ENCODE results near the gene POT1.

POT1 gene

DNA sequence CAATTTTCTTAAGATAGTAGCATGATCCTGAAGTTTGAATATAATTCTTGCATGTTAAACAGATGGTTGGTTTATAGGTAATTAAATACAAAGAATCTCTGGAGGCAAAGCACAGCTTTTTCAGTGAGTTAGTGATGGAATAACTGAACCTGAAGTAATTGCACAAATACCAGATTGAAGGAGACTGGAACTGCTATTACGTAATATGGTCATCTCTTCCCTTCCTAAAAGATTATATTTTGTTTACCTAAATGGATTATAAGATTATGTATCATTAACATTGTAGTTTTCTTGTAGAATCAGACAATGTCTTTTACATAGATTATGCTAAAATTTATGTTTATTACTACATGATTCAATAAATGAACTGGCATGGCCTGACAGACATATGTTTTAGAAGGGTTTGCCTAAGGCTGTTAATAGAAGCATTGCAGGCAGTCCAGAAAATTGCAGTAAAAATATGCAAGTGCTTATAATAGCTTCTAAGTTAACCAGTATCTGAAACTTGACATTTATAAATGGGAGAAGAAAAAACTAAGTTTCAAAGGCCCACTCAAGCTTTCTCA, 128.2 kb downstream of the POT1 start:
- TF ChIP-seq, protein P1, sequence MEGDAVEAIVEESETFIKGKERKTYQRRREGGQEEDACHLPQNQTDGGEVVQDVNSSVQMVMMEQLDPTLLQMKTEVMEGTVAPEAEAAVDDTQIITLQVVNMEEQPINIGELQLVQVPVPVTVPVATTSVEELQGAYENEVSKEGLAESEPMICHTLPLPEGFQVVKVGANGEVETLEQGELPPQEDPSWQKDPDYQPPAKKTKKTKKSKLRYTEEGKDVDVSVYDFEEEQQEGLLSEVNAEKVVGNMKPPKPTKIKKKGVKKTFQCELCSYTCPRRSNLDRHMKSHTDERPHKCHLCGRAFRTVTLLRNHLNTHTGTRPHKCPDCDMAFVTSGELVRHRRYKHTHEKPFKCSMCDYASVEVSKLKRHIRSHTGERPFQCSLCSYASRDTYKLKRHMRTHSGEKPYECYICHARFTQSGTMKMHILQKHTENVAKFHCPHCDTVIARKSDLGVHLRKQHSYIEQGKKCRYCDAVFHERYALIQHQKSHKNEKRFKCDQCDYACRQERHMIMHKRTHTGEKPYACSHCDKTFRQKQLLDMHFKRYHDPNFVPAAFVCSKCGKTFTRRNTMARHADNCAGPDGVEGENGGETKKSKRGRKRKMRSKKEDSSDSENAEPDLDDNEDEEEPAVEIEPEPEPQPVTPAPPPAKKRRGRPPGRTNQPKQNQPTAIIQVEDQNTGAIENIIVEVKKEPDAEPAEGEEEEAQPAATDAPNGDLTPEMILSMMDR (IDR thresholded peaks at IDR 0.05; ENCODE audit: low read depth, low read length), result no peak

DNA sequence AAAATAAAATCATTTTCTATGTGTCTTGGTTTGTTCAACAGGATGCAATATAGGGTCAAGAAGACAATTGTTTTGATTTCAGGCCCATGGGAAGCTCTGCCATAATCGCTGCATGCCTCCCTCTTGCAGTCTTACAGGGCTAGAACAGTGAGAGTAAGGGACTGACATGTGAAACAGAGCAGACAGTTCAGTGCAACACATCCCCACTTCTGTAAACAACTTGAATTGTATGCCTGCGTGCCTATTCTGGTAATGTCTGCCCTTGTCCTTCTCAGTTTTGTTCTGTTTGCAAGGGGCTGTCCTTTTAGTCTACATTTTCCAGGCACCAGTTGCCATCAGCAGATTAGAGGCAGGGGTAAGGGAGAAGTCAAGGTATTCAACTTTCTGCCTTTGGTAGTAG, 129.2 kb downstream of the POT1 start:
- Histone ChIP-seq H3K27ac (no peak overlapping the region), H3K27me3 (ENCODE audit: insufficient read depth, low read depth, severe bottlenecking) (no peaks in the 10 kb centered on the region), H3K36me3 (no peaks in the 10 kb centered on the region), H3K4me3 (ENCODE audit: low read depth, low read length) (no peak overlapping the region), H3K9me3 (ENCODE audit: severe bottlenecking) (no peaks in the 10 kb centered on the region)
- DNase-seq, result no peak
- TF ChIP-seq, protein P1 (IDR thresholded peaks at IDR 0.05; ENCODE audit: low read depth, low read length), result no peak

More for the DNA sequence above, 128.2 kb downstream of the POT1 start:
- no peaks in the 10 kb centered on the region for H3K27me3 ChIP-seq (ENCODE audit: insufficient read depth, low read depth, severe bottlenecking)
- no peaks in the 10 kb centered on the region for H3K36me3 ChIP-seq
- H3K9me3 ChIP-seq (ENCODE audit: severe bottlenecking), result no peaks in the 10 kb centered on the region
- DNase-seq, result no peak
- H3K4me3 ChIP-seq (ENCODE audit: low read depth, low read length), result no peak overlapping the region
- no peak overlapping the region for H3K27ac ChIP-seq

DNA sequence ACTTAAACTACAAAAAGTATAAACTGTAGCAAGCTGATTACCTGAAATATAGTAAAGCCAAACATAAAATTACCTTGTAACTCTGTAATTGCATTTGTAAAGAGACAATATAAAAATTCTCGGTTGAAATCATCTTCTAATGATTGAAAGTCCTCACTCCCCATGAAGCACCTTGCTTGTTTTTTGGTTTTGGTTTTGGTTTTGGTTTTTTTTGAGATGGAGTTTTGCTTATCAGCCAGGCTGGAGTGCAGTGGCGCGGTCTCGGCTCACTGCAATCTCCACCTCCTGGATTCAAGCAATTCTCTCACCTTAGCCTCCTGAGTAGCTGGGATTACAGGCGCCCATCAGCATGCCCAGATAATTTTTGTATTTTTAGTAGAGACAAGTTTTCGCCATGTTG, 130.2 kb downstream of the POT1 start:
- H3K27me3 ChIP-seq (ENCODE audit: insufficient read depth, low read depth, severe bottlenecking), result no peaks in the 10 kb centered on the region
- TF ChIP-seq, protein P1 (IDR thresholded peaks at IDR 0.05; ENCODE audit: low read depth, low read length), result no peak
- no peak overlapping the region for H3K4me3 ChIP-seq (ENCODE audit: low read depth, low read length)
- no peak overlapping the region for H3K27ac ChIP-seq
- no peaks in the 10 kb centered on the region for H3K9me3 ChIP-seq (ENCODE audit: severe bottlenecking)
- no peaks in the 10 kb centered on the region for H3K36me3 ChIP-seq
- DNase-seq, result no peak

DNA sequence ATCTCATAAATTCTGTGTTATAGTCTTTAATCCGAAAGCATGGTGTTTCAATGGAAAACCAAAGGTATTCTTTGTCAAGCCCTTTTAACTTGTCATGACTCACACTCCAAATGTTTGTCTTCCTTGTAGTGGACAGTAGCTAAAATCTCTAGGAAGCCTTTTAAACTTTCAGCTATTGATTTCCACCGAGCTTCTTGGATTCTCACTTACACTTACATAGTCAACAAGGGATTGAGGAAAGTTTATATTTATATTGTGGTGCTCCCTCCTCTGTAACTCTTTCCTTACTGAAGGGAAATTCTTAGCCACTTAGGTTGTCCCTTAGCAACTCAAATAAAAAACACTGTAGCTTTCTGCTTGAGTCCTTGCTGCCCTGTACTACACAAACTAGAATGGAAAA, 132.9 kb downstream of the POT1 start:
- no peaks in the 10 kb centered on the region for H3K27me3 ChIP-seq (ENCODE audit: insufficient read depth, low read depth, severe bottlenecking)
- TF ChIP-seq, protein P1 (IDR thresholded peaks at IDR 0.05; ENCODE audit: low read depth, low read length), result no peak
- H3K4me3 ChIP-seq (ENCODE audit: low read depth, low read length), result no peak overlapping the region
- no peaks in the 10 kb centered on the region for H3K36me3 ChIP-seq
- no peak for DNase-seq
- no peak overlapping the region for H3K27ac ChIP-seq
- H3K9me3 ChIP-seq (ENCODE audit: severe bottlenecking), result no peaks in the 10 kb centered on the region

DNA sequence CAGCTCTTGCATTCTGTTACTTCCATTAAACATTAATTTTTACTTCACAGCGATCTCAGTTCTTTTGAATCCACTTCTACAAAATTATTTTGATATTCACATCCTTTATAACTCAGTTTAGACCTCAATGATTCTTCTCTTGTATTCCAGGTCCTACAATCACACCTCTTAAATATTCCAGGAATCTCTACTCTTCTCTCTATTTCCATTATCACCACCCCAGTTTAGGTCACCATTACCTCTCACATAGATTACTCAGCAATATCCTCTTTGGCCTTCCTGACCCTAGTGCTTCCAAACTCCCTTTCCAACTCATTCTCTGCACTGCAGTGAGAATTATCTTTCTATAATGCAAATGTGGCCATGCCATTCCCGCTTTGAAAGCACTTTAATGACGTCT, 136.9 kb downstream of the POT1 start:
- TF ChIP-seq, protein P1 (IDR thresholded peaks at IDR 0.05; ENCODE audit: low read depth, low read length), result no peak
- Histone ChIP-seq H3K9me3 (ENCODE audit: severe bottlenecking) (no peaks in the 10 kb centered on the region), H3K36me3 (no peaks in the 10 kb centered on the region), H3K4me3 (ENCODE audit: low read depth, low read length) (no peak overlapping the region), H3K27me3 (ENCODE audit: insufficient read depth, low read depth, severe bottlenecking) (no peaks in the 10 kb centered on the region), H3K27ac (no peak overlapping the region)
- DNase-seq, result no peak

DNA sequence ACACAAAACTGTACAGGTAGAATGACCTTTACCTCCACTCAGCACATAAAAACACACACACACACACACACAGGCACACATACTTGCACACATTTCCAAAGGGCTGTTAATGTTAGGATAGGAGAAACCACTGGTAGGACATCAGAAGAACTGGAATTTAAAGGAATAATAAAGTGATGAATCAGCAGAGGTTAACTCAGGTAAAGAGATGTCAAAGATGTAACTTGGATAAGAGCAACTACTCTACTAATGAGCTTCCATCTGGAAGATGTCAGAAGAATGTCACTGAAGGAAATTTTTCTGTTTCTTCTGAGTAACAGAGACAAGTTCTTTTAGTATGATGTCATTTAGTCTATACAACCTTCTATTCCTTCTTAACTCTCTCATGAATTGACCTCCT, 137.6 kb downstream of the POT1 start:
- H3K27me3 ChIP-seq (ENCODE audit: insufficient read depth, low read depth, severe bottlenecking), result no peaks in the 10 kb centered on the region
- no peaks in the 10 kb centered on the region for H3K9me3 ChIP-seq (ENCODE audit: severe bottlenecking)
- no peaks in the 10 kb centered on the region for H3K36me3 ChIP-seq
- H3K27ac ChIP-seq, result no peak overlapping the region
- TF ChIP-seq, protein P1 (IDR thresholded peaks at IDR 0.05; ENCODE audit: low read depth, low read length), result no peak
- no peak overlapping the region for H3K4me3 ChIP-seq (ENCODE audit: low read depth, low read length)
- DNase-seq, result no peak
